ENCODE measurements around the gene ISYNA1. TPM values are rescaled to one million over a fixed set of nuclear protein-coding genes. Genes with fewer than 3 reads are reported as not detected.

The ISYNA1 gene
- total RNA-seq, 1 experiment from 2014 or later: 0.40 TPM

DNA sequence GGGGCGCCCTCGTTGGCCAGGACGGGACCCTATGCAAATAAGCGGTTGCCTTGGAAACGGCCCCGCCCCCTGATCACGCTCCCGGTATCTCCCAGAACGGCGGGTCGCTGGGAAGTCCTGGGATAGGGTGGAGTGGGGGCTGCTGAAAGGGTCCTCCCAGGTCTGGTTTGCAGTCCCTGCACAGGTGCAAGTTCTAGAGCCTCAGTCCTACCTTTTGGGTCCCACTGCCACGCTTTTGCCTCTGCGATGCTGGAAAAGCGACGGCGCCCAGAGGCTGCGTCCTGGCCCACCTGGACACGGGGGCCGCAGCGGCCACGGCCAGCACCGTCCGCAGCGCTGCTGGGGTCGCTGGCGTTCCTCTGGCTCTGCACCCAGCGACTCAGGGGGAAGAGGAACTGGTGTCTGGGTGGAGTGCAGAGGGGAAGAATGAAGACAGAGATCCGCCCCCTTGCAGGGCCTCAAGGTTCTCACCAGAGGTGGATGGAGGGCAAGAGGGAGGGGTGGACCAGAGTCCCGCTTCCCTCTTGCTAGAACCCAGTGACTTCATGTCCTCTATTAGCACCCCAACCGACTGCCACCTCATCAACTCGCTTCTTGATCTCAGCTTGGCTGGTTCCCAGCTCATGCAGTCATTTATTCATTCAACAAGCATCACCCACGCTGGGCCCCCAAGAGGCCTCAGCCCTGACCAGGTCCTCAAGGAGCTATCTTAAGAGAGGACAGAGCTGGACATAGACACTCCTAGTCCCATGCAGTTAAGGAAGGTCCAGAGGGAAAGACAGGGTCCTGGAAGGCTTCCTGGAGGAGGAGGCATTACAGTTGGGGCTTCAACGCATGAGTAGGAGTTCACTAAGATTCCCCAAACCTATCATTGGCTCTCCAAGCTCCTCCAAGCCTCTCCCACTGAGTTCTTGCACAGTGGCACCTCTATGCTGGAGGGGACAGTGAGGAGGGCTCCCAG is 40.4 kb downstream of the ISYNA1 start, which contains the start of gene LRRC25:
Gene LRRC25 (minus strand): TSS at position 381 of the 961 bp plus-strand sequence. CDS start 659 bp downstream, outside the sequence.
- H3K36me3 ChIP-seq: no peaks in the 10 kb centered on the region
- DNase-seq: no peak
- H3K9me3 ChIP-seq: peaks cover 2% of the 10 kb centered on the region; the same call in 1 of the 2 replicates
- H3K4me3 ChIP-seq: no peak within 1 kb of the TSS
- H3K27me3 ChIP-seq: no peaks in the 10 kb centered on the region

DNA sequence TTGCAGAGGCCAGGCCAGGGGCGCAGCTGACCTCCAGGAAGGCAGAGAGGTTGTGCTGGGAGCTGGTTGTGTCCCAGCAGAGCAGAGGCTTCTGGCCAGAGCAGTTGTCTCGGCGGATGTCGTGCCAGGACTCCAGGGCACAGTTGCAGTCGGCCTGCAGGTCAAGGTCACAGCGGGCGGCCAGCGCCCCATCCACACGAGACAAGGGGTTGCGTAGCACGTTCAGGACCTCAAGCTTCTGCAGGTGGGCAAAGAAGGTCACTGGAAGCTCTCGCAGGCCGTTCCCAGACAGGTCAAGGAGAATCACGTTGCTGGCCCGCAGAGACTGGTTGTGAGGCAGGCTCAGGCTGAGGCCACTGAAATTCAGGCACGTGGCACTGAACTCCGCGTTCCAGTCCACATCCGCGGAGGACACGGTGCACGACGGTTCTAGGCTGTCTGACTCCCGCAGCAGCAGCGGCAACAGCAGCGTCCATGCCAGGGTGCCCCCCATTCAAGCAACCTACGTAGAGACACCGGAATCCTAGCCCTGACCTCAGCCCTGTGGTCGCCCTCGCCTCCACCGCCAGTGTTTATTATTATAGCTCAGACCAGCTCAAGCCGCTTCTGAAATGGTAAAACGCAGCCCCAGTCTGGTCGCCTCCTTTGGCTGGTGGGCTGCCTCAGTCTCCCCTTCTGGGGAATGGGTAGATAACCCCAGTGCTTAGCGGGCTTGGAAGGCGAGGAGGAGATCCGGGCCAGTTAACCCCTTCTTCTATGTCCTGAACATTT is 41.3 kb downstream of the ISYNA1 start:
- no peak for DNase-seq
- Histone ChIP-seq H3K9me3 (peaks cover 2% of the 10 kb centered on the region; the same call in 1 of the 2 replicates), H3K36me3 (no peaks in the 10 kb centered on the region), H3K27me3 (no peaks in the 10 kb centered on the region), H3K4me3 (no peak overlapping the region)

DNA sequence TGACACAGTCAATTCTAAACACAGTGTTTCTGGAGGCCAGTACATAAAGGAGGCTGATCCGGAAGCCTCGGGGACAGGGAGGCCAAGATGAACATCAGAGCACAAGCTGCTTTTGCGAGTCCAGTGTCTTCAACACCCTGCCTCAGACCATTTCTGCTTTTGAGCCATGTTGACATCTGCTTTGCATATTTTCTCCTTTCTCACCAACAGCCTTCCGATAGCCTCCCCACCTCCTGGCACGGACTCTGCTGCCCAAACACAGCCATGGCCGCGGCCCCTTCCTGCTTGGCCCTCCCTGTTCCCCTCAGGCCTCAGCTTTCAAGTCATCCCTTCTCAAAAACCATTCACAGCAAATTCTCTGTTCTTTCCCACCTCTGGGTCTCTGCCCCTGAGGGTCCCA is 44.1 kb downstream of the ISYNA1 start:
- Histone ChIP-seq H3K36me3 (peaks cover 4% of the 10 kb centered on the region; the same call in 1 of the 2 replicates), H3K27me3 (no peaks in the 10 kb centered on the region), H3K4me3 (no peak overlapping the region), H3K9me3 (no peaks in the 10 kb centered on the region)
- DNase-seq: no peak

DNA sequence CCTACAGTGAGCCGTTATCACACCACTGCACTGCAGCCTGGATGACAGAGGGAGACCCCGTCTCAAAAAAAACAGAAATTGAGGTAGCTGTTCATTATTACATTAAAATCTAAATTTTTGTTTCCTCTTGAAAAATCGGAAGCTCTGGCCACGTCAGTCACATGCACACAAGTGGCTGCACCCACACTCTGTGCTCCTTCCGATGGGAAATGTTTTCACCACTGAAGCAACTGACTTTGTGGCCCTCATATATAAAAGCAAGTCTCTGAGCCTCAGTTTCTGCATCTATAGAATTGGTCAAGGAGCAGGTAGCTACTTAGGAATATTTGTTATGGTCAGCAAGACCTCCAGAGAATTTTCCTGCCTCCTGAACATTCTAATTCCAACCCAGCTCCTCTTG is 45.0 kb downstream of the ISYNA1 start:
- no peak for DNase-seq

DNA sequence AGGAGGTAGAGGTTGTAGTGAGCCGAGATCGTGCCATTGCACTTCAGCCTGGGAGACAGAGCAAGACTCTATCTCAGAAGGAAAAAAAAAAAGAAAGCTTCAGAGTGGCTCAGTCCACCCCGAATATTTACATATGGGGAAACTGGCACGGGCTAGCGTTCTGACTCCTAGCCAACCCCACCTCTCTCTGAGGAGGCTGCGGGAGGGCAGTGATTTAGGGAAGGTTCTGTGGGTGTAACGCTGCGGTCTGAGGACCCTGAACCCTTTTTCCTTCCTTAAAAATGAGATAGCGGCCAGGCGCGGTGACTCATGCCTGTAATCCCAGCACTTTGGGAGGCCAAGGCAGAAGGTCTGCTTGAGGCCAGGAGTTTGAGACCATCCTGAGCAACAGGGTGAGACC is 45.5 kb downstream of the ISYNA1 start:
- Histone ChIP-seq H3K36me3 (peaks cover 4% of the 10 kb centered on the region; the same call in 1 of the 2 replicates), H3K27me3 (no peaks in the 10 kb centered on the region), H3K4me3 (no peak overlapping the region), H3K9me3 (no peaks in the 10 kb centered on the region)
- DNase-seq: peak; percentile 77

More for the DNA sequence above, 45.0 kb downstream of the ISYNA1 start:
- peaks cover 4% of the 10 kb centered on the region; the same call in 1 of the 2 replicates for H3K36me3 ChIP-seq
- H3K4me3 ChIP-seq: no peak overlapping the region
- no peaks in the 10 kb centered on the region for H3K27me3 ChIP-seq
- no peaks in the 10 kb centered on the region for H3K9me3 ChIP-seq

DNA sequence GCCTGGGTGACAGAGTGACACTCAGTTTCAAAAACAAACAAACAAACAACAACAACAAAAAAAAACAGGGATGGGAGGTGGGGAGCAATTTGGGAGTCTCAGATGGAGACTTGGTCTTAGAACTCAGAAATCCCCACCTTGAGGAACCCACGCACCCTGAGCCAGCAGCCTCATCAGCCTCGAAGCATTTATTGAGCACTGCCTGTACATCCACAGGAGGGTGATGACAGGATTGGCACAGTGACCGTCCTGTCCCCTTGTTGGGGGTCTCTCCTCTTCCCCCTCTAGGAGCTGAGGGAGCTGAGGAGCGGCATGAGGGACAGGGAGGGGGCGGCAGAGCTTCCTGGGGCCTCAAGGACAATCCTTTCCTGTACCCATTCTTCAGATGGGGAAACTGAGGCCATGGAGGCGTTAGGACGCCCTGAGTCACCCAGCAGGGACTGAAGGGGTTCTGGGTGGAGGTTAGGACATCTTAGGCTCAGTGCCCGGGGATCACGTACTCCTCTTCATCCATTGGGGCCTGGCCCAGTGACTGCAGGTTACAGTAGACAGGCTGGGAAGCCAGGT is 46.3 kb downstream of the ISYNA1 start:
- H3K36me3 ChIP-seq: peaks cover 4% of the 10 kb centered on the region; the same call in 1 of the 2 replicates
- no peaks in the 10 kb centered on the region for H3K9me3 ChIP-seq
- H3K4me3 ChIP-seq: no peak overlapping the region
- DNase-seq: no peak
- H3K27me3 ChIP-seq: no peaks in the 10 kb centered on the region

DNA sequence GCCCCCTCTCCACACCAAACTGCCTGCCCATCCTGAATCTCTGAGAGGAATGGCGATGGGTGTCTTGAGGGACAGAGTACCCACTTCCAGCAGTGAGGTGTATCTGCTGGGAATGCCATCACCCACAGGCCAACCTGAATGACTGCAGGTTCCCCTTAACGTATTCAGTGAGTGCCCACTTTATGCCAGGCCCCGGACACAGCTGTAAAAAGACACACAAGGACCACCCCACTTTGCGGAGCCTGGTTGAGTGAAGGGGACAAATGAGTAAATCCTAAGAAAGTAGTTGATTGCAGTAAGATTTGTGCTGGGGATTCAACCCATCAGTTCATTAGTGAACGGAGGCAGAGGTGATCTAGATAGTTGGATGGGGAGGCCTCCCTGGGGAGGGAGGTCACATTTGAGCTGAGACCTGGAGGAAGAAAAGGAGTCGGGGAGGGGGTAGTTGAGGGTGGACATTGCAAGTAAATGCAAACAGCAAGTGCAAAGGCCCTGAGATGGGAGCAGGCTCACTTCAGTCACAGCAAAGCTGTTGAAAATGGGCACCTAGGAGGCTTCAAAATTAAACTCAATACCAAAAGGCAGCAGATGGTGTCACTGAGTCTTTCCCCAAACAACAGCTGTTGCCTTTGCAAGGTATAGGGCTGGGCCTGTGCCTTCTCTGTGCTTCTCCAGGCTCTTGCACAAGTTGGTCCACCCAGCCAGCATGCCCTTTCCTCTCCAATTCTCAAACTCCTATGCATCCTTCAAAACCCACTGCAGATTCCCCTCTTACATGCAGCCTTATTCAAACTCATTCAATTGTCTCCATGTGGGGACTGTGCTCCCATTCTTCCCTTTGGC is 47.6 kb downstream of the ISYNA1 start:
- no peaks in the 10 kb centered on the region for H3K9me3 ChIP-seq
- H3K27me3 ChIP-seq: no peaks in the 10 kb centered on the region
- H3K4me3 ChIP-seq: no peak overlapping the region
- DNase-seq: no peak
- peaks cover 4% of the 10 kb centered on the region; the same call in 1 of the 2 replicates for H3K36me3 ChIP-seq

DNA sequence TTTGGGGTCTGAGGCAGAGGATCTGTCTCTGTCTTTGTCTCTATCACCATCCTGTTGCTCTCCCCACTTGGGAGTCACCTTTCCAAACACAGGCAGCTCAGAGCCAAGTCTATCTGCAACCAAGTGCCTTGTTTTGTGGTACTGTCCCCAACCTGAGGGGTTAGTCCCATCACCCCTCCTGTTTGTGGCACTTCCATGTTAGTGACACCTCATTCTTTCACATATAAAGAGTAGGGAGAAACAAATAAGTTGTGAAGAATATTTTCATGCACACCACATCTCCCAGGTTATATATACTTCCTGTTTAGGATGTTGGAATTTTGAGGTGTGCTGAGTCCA is 48.2 kb downstream of the ISYNA1 start:
- DNase-seq: no peak
- no peak overlapping the region for H3K4me3 ChIP-seq
- no peaks in the 10 kb centered on the region for H3K27me3 ChIP-seq
- H3K9me3 ChIP-seq: no peaks in the 10 kb centered on the region
- peaks cover 4% of the 10 kb centered on the region; the same call in 1 of the 2 replicates for H3K36me3 ChIP-seq

DNA sequence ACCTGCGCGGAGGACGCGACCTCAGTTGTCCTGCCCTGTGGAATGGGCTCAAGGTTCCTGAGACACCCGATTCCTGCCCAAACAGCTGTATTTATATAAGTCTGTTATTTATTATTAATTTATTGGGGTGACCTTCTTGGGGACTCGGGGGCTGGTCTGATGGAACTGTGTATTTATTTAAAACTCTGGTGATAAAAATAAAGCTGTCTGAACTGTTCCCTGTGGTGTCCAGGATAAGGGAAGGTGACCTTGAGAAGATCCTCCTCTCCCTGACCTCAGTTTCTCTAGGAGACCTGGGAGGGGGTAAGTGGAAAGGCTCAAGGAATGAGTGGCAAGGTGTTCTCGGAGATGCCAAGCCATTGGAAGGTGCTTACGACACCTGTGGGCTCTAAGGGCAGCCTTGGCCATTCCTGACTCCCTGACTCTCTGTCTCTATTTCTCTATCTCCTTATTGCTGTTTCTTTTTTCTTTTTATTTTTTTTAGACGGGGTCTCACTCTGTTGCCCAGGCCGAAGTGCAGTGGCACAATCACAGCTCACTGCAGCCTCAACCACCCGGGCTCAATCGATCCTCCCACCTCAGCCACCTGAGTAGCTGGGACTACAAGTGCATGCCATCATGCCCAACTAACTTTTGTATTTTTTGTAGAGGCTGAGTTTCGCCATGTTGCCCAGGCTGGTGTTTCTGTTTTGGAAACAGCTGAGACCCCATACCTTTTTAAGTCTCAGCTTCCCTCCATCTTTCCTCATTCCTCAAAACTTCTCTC is 48.8 kb downstream of the ISYNA1 start:
- H3K4me3 ChIP-seq: no peak overlapping the region

DNA sequence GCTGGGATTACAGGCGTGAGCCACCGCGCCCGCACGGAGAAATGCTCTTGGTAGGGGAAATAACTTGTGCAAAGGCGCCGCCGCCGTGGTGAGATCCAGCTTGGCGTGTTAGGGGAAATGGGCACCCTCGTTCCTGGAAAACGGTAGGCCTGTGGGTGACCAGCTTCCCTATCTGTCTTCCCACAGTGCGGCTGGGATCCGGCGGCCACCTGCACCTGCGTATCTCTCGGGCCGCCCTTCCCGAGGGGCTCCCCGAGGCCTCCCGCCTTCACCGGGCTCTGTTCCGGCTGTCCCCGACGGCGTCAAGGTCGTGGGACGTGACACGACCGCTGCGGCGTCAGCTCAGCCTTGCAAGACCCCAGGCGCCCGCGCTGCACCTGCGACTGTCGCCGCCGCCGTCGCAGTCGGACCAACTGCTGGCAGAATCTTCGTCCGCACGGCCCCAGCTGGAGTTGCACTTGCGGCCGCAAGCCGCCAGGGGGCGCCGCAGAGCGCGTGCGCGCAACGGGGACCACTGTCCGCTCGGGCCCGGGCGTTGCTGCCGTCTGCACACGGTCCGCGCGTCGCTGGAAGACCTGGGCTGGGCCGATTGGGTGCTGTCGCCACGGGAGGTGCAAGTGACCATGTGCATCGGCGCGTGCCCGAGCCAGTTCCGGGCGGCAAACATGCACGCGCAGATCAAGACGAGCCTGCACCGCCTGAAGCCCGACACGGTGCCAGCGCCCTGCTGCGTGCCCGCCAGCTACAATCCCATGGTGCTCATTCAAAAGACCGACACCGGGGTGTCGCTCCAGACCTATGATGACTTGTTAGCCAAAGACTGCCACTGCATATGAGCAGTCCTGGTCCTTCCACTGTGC is 49.6 kb downstream of the ISYNA1 start:
- DNase-seq: peak; percentile 73
- no peaks in the 10 kb centered on the region for H3K27me3 ChIP-seq
- peak overlapping the region; percentile 27 for H3K4me3 ChIP-seq
- peaks cover 4% of the 10 kb centered on the region; the same call in 1 of the 2 replicates for H3K36me3 ChIP-seq
- H3K9me3 ChIP-seq: no peaks in the 10 kb centered on the region

More for the DNA sequence above, 48.8 kb downstream of the ISYNA1 start:
- Histone ChIP-seq H3K27me3 (no peaks in the 10 kb centered on the region), H3K36me3 (peaks cover 4% of the 10 kb centered on the region; the same call in 1 of the 2 replicates), H3K9me3 (no peaks in the 10 kb centered on the region)
- DNase-seq: no peak

DNA sequence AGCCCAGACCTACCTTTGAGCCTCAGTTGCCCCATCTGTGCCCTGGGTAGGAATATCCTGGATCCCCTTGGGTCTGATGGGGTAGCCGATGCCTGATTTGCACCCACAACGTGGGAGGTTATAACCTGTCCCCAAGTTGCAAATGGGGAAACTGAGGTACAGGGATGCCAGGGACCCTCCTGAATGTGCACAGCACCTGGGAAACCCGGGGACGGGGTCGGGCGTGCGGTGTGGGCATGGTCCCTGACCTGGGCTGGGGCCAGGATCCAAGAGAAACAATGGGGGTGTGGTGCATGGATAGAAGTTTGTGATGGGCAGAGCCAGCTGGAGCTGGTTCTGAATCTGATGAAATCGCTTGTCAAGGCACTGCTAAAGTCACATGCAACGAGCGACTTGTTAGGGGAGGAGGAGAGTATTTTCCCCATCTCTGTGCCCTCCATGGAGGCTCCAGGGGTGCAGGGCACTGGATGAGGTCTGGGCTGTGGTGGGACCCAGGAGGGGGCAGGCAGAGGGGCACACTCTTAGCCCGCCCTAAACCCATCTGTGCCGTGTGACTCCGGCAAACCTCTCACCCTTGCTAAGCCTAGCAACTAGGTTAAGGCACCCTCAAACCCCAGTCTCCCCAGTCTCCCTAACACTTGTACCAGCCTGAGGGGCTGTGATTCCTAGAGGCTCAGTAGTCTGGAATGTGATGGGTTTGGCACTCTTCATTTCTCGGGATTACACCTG is 51.2 kb downstream of the ISYNA1 start:
- DNase-seq: peak; percentile 44
- Histone ChIP-seq H3K36me3 (peaks cover 4% of the 10 kb centered on the region; the same call in 1 of the 2 replicates), H3K27me3 (no peaks in the 10 kb centered on the region), H3K4me3 (peak overlapping the region; percentile 47), H3K9me3 (no peaks in the 10 kb centered on the region)

DNA sequence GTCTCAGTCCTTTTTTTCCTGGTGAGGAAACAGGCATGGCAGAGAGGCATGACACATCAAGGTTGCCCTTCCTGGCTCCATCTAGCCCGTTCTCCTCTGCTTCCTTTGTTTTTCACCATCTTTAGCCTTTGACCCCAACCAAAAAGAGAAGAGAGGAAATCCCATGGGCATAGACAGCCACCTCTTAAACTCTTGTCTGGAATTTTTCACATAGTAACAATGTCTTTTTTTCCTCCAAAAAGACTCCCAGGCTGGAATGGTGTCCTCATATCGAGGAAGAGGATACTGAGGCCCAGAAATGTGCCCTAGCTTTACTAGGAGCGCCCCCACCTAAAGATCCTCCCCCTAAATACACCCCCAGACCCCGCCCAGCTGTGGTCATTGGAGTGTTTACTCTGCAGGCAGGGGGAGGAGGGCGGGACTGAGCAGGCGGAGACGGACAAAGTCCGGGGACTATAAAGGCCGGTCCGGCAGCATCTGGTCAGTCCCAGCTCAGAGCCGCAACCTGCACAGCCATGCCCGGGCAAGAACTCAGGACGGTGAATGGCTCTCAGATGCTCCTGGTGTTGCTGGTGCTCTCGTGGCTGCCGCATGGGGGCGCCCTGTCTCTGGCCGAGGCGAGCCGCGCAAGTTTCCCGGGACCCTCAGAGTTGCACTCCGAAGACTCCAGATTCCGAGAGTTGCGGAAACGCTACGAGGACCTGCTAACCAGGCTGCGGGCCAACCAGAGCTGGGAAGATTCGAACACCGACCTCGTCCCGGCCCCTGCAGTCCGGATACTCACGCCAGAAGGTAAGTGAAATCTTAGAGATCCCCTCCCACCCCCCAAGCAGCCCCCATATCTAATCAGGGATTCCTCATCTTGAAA is 52.0 kb downstream of the ISYNA1 start, which contains the start of gene GDF15:
Gene GDF15 (plus strand): TSS at position 484 of the 868 bp plus-strand sequence. CDS start 32 bp downstream, at position 516.
- H3K4me3 ChIP-seq: peak within 1 kb of the TSS; percentile 47
- no peaks in the 10 kb centered on the region for H3K9me3 ChIP-seq
- peak; percentile 82 for DNase-seq
- peaks cover 4% of the 10 kb centered on the region; the same call in 1 of the 2 replicates for H3K36me3 ChIP-seq
- no peaks in the 10 kb centered on the region for H3K27me3 ChIP-seq

DNA sequence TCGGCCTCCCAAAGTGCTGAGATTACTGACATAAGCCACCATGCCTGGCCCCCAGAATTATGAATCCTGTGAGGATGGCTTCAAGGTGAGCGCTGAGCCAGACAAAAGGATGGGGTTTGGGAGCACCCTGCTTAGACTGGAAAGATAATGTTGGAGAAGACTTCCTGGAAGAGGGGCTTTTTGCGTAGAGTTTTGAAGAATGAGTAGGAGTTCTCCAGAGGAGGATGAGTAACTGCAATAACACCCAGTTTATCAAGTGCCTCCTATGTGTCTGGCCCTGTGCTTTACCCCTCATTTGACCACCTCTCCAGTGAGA is 52.6 kb downstream of the ISYNA1 start:
- Histone ChIP-seq H3K27me3 (no peaks in the 10 kb centered on the region), H3K4me3 (no peak overlapping the region), H3K9me3 (no peaks in the 10 kb centered on the region), H3K36me3 (peaks cover 4% of the 10 kb centered on the region; the same call in 1 of the 2 replicates)
- no peak for DNase-seq
